ENCODE data around the gene DMWD.

Gene DMWD

DNA sequence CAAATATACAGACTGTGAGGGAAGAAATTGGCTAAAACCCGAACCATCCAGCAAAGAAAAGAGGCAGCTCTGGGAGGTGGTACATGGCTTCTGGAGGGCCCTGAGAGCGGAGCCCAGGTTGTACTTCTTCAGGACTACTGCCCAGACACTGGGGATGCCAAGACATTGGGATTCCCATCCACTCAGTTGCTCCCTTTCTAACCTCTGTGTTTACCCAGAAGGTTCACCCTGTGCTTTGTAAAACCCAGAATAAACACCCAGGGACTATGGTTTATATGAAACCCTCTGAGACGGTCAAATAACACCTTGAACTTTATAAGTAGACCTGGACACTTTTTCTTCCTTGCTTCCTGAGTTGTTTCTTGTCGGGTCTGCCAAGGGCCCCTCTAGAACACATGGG lies 49.7 kb downstream of the DMWD start:
- DNase-seq = no peak

DNA sequence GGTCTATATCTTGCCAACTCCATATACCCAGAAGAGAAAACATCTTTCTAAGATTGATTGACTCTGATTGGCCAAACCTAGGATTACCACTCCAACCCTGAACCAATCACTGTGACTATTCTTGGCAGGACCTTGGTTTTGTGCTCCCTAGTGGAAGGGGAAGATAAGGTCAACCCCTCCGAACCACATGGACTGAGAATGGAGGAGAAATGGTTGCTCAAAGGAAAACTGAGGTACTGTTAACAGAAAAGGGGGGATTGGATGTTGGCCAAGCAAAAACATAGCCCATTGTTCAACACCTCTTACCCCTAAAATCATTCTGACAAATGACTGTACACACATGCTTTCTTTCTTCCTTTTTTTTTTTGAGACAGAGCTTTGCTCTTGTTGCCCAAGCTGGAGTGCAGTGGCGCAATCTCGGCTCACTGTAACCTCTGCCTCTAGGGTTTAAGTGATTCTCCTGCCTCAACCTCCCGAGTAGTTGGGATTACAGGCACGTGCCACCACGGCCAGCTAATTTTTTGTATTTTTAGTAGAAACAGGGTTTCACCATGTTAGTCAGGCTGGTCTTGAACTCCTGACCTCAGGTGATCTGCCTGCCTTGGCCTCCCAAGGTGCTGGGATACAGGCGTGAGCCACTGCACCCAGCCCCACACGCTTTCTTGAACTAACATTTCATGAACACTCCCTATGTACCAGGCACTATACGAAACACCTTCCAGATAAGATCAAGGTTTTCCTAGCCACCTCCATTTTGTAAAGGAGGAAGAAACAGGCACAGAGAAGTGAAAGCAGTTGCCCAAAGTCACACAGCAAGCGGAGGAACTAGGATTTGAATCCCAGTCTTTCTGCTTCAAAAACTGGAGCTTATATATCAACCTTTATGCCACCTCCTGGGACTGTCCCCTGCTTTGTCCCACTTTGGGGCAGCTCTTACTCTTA lies 52.9 kb downstream of the DMWD start:
- DNase-seq = no peak

DNA sequence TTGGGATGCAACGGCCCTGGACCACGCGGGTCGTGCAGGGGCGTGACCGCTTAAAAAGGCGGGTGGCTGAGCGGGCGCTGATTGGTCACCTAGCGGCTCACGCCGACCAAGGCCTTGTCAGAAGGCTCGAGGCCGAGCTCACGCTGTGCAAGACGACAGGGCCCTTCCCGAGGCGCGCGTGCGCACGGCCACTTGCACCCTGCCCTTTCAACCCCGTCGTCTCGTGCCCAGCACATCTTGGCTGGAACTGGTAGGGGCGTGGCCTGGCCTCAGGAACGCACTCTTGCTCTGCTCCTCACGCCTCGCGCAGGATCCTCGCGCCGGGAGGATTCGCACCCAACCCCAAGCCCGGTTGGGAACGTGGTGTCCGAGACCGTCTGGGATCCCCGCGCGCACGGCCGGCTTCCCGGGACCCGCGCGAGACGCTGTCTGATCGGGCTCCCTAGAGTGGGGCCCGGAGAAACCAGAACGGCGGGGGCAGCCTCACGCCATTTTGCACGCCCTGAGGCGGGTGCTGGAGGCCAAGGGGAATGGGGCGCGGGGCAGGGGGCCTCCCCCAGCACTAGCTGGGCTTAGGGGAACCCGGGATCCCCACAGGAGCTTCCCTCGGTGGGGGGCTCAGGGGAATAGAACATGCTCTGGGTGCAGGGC lies 59.4 kb downstream of the DMWD start, which contains the start of gene MEIOSIN:
Gene MEIOSIN (plus strand): TSS at position 280 of the 651 bp plus-strand sequence. CDS start 1,938 bp downstream, outside the sequence.
- no peak for DNase-seq

Measured in activated gamma-delta T cell treated with Interleukin-2 at 50 U/mL for 16 hours (primary cell).